Activated naive CD4-positive, alpha-beta T cell treated with anti-CD3 and anti-CD28 coated beads, Interleukin-2, amount 50 U/mL, for 72 hours (primary cell): ENCODE measurements around the gene TMEM9B. TPM values are rescaled to one million over a fixed set of nuclear protein-coding genes. Genes with fewer than 3 reads are reported as not detected.

ENCODE experiments used
- ATAC-seq, 2 donors: fragments of 150-1000 bp; cut with Tn5 transposase; 2 replicates each; pipeline ENCODE4 v1.10.0; 2021; ENCODE audit warnings: mild to moderate bottlenecking in 2 of 2, moderate library complexity in 2 of 2
- DNase-seq, 2 donors: peaks; one replicate each; pipeline ENCODE4 v3.0.0; 2021 to 2022; ENCODE audit warnings: low spot score in 2 of 2
- H3K27ac Mint-ChIP-seq, 2 donors: one replicate each; pipeline ENCODE4 v1.8.0; 2022; ENCODE audit warnings: mild to moderate bottlenecking in 2 of 2, mixed read lengths in 2 of 2
- H3K36me3 Mint-ChIP-seq, 2 donors: one replicate each; pipeline ENCODE4 v1.8.0; 2022; ENCODE audit warnings: mixed read lengths in 2 of 2
- H3K9me3 Mint-ChIP-seq, 2 donors: one replicate each; pipeline ENCODE4 v1.8.0; 2022; ENCODE audit warnings: mixed read lengths in 2 of 2
- total RNA-seq, 2 donors: library from RNA; stranded (reverse); gene quantifications; one replicate each; pipeline ENCODE4 v1.2.3, GENCODE V29; 2022

The TMEM9B gene
- total RNA-seq, 2 donors from 2014 or later = 13.2 to 21.6 TPM

DNA sequence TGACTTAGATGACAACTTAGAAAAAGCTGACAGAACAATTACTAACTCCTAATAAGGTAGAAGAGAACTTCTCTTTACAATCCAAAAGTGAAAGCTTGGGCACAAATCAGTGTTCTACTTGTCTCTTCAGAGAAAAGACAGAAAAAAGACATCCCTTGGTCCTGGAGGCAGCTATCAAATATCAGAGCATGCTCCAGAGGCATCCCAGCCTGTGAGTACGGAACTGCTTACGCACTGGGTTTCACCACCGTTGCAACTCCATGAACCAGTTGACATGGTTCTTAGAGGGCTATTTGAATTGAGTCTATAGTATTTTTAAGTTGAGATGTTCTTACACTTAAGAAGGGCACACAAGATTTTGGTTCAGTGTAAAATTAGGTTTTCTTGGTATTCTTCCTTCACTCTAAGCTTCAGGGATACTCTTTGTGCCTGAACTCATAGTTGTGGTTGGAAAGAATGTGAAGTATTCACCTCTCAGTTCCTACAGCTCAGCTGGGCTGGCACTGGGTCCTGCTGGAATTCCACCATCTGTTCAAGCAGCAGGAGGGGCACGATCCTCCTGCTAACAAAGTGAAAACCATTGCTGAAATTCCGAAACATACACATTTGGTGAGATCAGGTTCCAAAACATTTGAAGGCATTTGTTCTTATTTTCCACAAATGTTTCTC is 47.0 kb downstream of the TMEM9B start:
- no peak overlapping the region for H3K27ac Mint-ChIP-seq
- no peaks in the 10 kb centered on the region for H3K9me3 Mint-ChIP-seq
- peaks cover 0 to 6% of the 10 kb centered on the region in 2 donors for H3K36me3 Mint-ChIP-seq
- no peak for ATAC-seq
- DNase-seq = no peak

DNA sequence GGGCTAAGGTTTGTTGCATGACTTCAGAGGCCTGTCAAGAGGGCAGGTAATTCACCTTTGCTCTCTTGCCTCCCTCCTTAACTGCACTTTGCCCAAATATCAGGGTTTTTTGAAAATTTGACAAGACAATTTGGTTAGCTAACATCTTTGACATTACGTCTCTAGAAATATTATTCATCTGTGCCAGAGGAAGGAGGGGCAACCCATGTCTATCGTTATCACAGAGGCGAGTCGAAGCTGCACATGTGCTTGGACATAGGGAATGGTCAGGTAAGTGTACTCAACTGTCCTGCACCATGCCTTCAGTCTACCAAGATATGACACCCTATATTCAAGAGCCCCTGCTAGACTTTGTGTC is 49.6 kb downstream of the TMEM9B start:
- Mint-ChIP-seq H3K9me3 (no peaks in the 10 kb centered on the region), H3K27ac (peak overlapping the region in 1 of 2 donors; percentile 84), H3K36me3 (peaks cover 0 to 6% of the 10 kb centered on the region in 2 donors)
- ATAC-seq (no peak), DNase-seq (no peak)

DNA sequence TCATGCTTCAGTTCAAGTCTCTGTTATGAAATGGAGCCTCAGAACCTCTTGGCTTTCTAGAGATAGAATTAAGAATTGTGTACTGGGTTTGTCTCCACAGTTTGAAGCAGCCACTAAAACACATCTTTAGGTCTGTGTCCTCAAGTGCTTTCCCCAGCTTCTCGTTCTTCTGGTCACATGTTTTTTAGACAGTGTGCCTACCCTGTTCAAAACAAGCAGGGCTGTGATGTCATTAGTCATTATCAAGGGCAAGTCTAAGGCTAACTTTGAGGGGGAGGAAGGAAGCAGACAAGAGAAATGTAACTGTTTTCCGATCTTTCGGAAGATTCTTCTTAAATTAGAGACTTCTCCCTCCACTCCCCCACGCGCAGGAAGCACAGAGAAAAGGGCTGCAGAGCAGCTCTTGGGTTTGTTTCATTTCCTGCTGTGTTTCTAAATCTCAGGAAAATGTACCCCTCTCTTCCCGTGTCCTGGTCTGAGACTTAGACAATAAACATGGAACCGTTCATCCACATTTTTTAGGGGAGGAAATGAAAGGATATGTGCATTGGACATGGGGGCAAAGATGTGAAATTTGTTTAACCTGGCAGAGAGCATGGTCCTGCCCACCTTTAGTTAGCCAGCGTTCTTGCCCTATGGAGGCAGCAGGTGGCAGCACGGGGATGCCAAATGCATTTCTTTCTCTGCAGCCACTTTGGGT is 50.1 kb downstream of the TMEM9B start:
- ATAC-seq (peak; percentile 23 to 27), DNase-seq (peak in 1 of 2 donors; percentile 38)
- no peaks in the 10 kb centered on the region for H3K9me3 Mint-ChIP-seq
- H3K27ac Mint-ChIP-seq = peak overlapping the region; percentile 72 to 84
- peaks cover 0 to 6% of the 10 kb centered on the region in 2 donors for H3K36me3 Mint-ChIP-seq

DNA sequence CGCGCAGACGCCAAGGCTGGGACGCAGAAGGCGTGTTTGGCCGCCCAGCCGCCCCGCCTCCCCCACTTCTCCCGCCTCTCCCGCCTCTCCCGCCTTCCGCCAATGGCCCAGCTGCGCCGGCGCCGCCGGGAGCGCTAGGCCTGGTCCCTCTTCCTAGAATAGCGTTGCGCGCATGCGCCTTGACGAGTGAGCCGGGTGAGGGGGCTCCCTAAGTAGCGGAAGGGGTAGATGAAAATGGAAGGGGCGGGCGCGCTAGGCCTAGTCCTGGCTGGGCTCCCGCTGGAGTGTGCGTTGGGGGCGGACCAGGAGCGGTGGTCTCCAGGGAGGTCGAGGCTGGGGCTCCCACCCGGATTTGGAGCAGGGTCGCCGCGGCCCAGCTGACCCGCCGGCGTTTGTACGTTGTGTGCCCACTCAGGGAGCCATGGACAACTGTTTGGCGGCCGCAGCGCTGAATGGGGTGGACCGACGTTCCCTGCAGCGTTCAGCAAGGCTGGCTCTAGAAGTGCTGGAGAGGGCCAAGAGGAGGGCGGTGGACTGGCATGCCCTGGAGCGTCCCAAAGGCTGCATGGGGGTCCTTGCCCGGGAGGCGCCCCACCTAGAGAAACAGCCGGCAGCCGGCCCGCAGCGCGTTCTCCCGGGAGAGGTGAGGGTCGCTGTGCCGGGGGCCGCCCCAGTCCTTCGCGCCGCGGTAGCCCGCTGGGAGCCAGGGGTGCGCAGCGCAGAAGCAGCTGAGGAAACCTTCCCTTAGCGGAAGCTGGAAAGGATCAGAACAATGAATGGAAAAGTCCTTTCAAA is 53.0 kb downstream of the TMEM9B start, which contains the start of gene AKIP1:
Gene AKIP1 (plus strand): TSS at position 161 of the 795 bp plus-strand sequence. CDS start 261 bp downstream, at position 422.
- Mint-ChIP-seq H3K36me3 (peaks cover 0 to 6% of the 10 kb centered on the region in 2 donors), H3K27ac (peak within 1 kb of the TSS; percentile 93 to 97), H3K9me3 (no peaks in the 10 kb centered on the region)
- peak; percentile 85 to 90 for ATAC-seq
- peak; percentile 82 to 91 for DNase-seq

DNA sequence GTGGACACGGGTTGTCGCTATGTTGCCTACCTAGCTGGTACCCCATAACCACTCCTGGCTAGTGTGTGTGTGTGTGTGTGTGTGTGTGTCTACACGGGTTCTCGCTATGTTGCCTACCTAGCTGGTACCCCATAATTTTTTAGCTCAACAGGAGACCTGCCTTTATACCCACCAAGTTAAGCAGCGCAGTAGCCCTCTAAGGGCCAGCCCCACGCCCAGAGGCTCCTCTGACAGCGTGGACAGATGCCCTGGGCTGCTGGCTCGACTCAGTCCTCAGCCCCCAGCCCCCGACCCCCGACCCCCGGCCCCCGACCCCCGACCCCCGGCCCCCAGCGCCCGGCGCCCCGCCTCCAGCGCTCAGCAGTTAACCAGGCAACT is 53.6 kb downstream of the TMEM9B start:
- peak; percentile 23 to 34 for ATAC-seq
- peaks cover 0 to 6% of the 10 kb centered on the region in 2 donors for H3K36me3 Mint-ChIP-seq
- H3K27ac Mint-ChIP-seq = peak overlapping the region in 1 of 2 donors; percentile 93

DNA sequence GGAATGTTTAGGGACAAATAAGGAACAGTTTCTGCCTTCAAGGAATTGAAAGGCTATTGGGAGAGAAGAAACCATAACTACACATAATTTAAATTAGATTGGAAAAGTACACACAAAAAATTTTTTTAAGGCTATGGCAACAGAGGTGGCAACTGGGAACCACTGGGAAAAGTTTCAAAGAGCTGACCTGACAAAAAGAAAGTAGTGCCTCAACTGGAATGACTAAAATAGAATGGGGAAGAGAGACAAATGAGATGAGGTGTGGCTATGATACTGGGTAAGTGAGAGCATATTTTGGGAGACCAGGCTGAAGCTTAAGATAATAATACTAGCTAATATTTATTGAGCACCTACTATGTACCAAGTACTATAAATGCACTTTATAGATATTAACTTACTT is 56.1 kb downstream of the TMEM9B start:
- Mint-ChIP-seq H3K27ac (no peak overlapping the region), H3K36me3 (peaks cover 0 to 6% of the 10 kb centered on the region in 2 donors), H3K9me3 (no peaks in the 10 kb centered on the region)
- ATAC-seq = no peak
- no peak for DNase-seq

More for the DNA sequence above, 53.6 kb downstream of the TMEM9B start:
- no peaks in the 10 kb centered on the region for H3K9me3 Mint-ChIP-seq
- DNase-seq = no peak

DNA sequence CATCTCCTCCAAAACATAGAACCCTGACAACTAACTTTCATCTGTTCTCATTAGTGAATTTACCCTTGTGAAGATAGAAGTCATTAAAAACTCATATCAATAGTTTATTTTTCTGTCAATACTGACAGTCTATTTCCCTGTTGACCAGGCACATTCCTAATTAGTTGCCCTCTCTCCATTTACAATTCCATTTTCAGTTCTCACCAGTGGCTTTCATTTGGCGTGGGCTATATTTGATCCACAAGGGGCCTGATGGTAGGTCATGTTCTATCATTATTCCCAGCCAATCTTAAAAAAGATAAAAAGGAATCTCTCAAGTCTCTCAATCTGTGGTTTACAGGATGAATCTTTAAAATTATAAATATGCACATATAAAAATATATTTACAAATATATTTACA is 57.1 kb downstream of the TMEM9B start:
- ATAC-seq (no peak), DNase-seq (no peak)
- H3K9me3 Mint-ChIP-seq = peaks cover 0 to 5% of the 10 kb centered on the region in 2 donors
- peaks cover 0 to 9% of the 10 kb centered on the region in 2 donors for H3K36me3 Mint-ChIP-seq
- H3K27ac Mint-ChIP-seq = no peak overlapping the region

DNA sequence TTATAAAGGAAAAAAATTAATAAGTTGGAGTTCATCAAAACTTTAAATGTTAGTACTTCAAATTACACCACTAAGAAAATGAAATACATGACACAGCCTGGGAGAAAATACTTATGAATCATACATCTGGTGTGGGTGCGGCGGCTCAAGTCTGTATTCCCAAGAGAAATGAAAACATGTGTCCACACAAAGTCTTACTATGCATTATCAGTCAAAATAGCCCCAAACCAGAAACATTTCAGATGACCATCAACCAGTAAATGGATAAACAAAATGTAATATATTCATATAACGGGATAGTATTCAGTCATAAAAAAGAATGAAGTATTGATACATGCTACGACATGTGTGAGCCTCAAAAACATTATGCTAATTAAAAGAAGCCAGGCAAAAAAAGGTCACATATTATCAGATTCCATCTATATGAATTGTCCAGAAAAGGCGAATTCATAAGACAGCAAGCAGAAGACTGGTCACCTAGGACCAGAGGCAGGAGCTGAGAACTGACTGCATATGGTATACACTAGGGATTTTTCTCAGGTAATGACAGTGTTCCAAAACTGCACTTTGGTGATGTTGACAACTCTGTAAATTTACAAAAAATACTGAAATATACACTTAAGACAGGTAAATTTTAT is 58.6 kb downstream of the TMEM9B start:
- ATAC-seq (no peak), DNase-seq (no peak)
- no peak overlapping the region for H3K27ac Mint-ChIP-seq
- peaks cover 5% of the 10 kb centered on the region in 2 donors for H3K9me3 Mint-ChIP-seq
- peaks cover 6 to 9% of the 10 kb centered on the region in 2 donors for H3K36me3 Mint-ChIP-seq

DNA sequence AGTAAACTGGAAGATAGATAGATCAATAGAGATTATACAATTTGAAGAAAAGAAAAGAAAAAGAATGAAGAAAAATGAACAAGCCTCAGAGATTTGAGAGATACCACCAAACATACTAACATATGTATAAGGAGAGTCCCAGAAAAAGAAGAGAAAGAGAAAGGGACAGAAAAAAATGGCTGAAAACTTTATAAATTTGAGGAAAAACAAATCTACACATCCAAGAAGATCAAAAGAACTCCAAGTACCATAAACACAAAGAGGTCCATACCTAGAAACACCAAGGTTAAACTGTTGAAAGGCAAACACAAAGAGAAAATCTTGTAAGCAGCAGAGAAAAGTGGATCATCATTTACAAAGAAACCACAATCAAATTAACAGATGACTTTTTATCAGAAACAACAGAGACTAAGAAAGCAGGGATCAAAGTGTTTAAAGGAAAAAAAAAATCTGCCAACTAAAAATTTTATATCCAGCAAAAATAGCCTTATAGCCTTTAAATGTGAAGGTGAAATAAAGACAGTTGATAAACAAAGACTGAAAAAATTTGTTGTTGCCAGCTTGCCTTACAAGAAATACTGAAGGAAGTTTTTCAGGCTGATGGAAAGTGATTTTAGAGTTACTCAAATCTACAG is 65.0 kb downstream of the TMEM9B start:
- DNase-seq (no peak), ATAC-seq (no peak)
- Mint-ChIP-seq H3K36me3 (peaks cover 17 to 18% of the 10 kb centered on the region in 2 donors), H3K9me3 (peaks cover 10 to 18% of the 10 kb centered on the region in 2 donors), H3K27ac (no peak overlapping the region)

Other genes starting within 250 kb of the TMEM9B start
- gene AKIP1, start 53.3 kb downstream of the TMEM9B start, total RNA-seq = 10 to 100 TPM; 25.9 to 32.9 TPM
- not detected for gene C11orf16, start 31.5 kb downstream of the TMEM9B start, total RNA-seq
- not detected for gene ASCL3, start 21.4 kb downstream of the TMEM9B start, total RNA-seq
- 1 to 10 TPM; 2.3 to 3.0 TPM for gene NRIP3, start 39.6 kb upstream of the TMEM9B start, total RNA-seq
- under 1 TPM; 0.61 to 0.70 TPM for gene SCUBE2, start 127.2 kb upstream of the TMEM9B start, total RNA-seq